Measurements from ENCODE around the gene PA2G4. TPM values are rescaled to one million over a fixed set of nuclear protein-coding genes. Genes with fewer than 3 reads are reported as not detected.
A peak's percentile ranks its signal among the peaks of the same experiment; 100 is the strongest.

PA2G4 gene
- total RNA-seq, 1 experiment from 2014 or later: 233 TPM

DNA sequence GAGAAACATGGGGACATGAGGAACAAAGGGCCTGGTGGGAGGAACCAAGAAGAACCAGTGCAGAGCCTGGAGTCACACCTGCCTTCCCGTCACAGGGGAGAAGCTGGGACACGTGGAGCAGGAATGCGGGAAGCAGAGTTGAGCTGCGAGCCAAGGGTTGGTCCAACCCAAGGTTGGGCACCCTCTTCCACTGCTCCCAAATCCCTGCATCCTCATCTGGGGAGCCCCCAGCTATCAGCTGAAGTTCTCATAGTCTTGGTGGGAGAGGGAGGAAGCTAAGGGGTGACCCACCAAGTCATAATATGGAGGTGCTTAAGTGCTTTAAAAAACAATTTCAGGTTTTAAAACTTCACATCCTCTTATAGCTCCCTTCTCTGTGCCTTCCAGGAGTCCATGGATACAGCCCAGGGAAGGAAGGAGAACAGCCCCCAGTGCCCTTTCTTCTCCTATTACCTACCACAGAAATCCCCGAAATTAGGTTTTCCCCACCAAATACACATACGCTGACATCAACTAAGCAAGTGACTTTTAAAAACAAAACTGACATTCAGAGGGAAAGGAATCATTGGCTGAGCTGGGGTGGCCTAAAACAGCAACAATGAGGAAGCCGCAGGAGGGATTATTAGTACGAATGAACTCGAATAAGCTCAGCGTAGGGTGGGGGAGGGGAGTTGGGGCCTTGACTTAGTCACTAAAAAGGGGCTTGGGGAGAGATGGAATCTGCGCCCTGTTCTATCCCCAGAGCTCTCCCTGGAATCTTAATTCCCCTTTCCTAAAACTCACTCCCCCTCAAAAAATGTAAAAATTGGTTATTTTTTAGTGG, 58.3 kb downstream of the PA2G4 start:
- Mint-ChIP-seq H3K4me3 (ENCODE audit: low read depth, unreplicated experiment) (no peak overlapping the region), H3K27me3 (ENCODE audit: unreplicated experiment) (no peaks in the 10 kb centered on the region), H3K36me3 (ENCODE audit: insufficient read depth, unreplicated experiment) (peaks cover 96% of the 10 kb centered on the region), H3K4me1 (ENCODE audit: low read depth, unreplicated experiment) (peaks cover 32% of the 10 kb centered on the region), H3K27ac (ENCODE audit: unreplicated experiment) (peak overlapping the region; percentile 100), H3K9me3 (ENCODE audit: low read depth, unreplicated experiment) (no peaks in the 10 kb centered on the region)
- CTCF ChIA-PET: interaction anchor here (0.6 to 1.0 kb wide), 6 partner anchors 25 to 211 kb away, joined by 3 to 5 read pairs (median 3); partner anchors contain the start of genes ESYT1 and IL23A
- TF ChIP-seq, protein P1, sequence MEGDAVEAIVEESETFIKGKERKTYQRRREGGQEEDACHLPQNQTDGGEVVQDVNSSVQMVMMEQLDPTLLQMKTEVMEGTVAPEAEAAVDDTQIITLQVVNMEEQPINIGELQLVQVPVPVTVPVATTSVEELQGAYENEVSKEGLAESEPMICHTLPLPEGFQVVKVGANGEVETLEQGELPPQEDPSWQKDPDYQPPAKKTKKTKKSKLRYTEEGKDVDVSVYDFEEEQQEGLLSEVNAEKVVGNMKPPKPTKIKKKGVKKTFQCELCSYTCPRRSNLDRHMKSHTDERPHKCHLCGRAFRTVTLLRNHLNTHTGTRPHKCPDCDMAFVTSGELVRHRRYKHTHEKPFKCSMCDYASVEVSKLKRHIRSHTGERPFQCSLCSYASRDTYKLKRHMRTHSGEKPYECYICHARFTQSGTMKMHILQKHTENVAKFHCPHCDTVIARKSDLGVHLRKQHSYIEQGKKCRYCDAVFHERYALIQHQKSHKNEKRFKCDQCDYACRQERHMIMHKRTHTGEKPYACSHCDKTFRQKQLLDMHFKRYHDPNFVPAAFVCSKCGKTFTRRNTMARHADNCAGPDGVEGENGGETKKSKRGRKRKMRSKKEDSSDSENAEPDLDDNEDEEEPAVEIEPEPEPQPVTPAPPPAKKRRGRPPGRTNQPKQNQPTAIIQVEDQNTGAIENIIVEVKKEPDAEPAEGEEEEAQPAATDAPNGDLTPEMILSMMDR (IDR thresholded peaks at IDR 0.05; ENCODE audit: unreplicated experiment): no peak
- intact Hi-C loops (cut with micrococcal nuclease; ENCODE audit: unreplicated experiment): no loop called here
- no peak for DNase-seq
- BruUV-seq (replicated peaks): TSS peak; percentile 51

Other genes with a start within 250 kb of the PA2G4 start
- gene PYM1, start 176.7 kb upstream of the PA2G4 start, total RNA-seq (2022): 33.6 and 35.4 TPM in 2 replicates
- gene DGKA, start 173.4 kb upstream of the PA2G4 start, total RNA-seq (2022): 50.3 and 51.2 TPM in 2 replicates
- 1.6 and 2.1 TPM in 2 replicates for gene PMEL, start 138.5 kb upstream of the PA2G4 start, total RNA-seq (2022)
- gene CDK2, start 137.7 kb upstream of the PA2G4 start, total RNA-seq (2022): 68.9 and 76.4 TPM in 2 replicates
- gene RAB5B, start 130.5 kb upstream of the PA2G4 start, total RNA-seq (2022): 84.7 and 91.6 TPM in 2 replicates
- 31.1 and 34.9 TPM in 2 replicates for gene SUOX, start 107.3 kb upstream of the PA2G4 start, total RNA-seq (2022)
- 7.3 and 9.0 TPM in 2 replicates for gene IKZF4, start 83.5 kb upstream of the PA2G4 start, total RNA-seq (2022)
- gene RPS26, start 62.6 kb upstream of the PA2G4 start, total RNA-seq (2022): 50.6 and 50.7 TPM in 2 replicates
- gene ERBB3, start 24.4 kb upstream of the PA2G4 start, total RNA-seq (2022): 170 and 183 TPM in 2 replicates
- 2,379 and 2,426 TPM in 2 replicates for gene RPL41, start 12.1 kb downstream of the PA2G4 start, total RNA-seq (2022)
- 6.6 and 8.2 TPM in 2 replicates for gene ZC3H10, start 13.7 kb downstream of the PA2G4 start, total RNA-seq (2022)
- gene ESYT1, start 23.7 kb downstream of the PA2G4 start, total RNA-seq (2022): 72.7 and 91.1 TPM in 2 replicates
- 52.4 and 53.7 TPM in 2 replicates for gene MYL6B, start 48.0 kb downstream of the PA2G4 start, total RNA-seq (2022)
- gene MYL6, start 53.8 kb downstream of the PA2G4 start, total RNA-seq (2022): 1,037 and 1,130 TPM in 2 replicates
- 143 and 150 TPM in 2 replicates for gene SMARCC2, start 84.9 kb downstream of the PA2G4 start, total RNA-seq (2022)
- gene RNF41, start 117.4 kb downstream of the PA2G4 start, total RNA-seq (2022): 42.6 and 43.9 TPM in 2 replicates
- 55.5 and 63.3 TPM in 2 replicates for gene NABP2, start 119.8 kb downstream of the PA2G4 start, total RNA-seq (2022)
- gene SLC39A5, start 125.5 kb downstream of the PA2G4 start, total RNA-seq (2022): 0.98 TPM in 1 of 2 replicates, not detected in the other
- 45.3 and 50.6 TPM in 2 replicates for gene ANKRD52, start 153.8 kb downstream of the PA2G4 start, total RNA-seq (2022)
- 10.7 and 11.4 TPM in 2 replicates for gene COQ10A, start 162.4 kb downstream of the PA2G4 start, total RNA-seq (2022)
- gene CS, start 195.8 kb downstream of the PA2G4 start, total RNA-seq (2022): 212 and 254 TPM in 2 replicates
- 228 and 236 TPM in 2 replicates for gene CNPY2, start 211.4 kb downstream of the PA2G4 start, total RNA-seq (2022)
- gene PAN2, start 229.4 kb downstream of the PA2G4 start, total RNA-seq (2022): 53.5 and 72.5 TPM in 2 replicates
- gene IL23A, start 234.3 kb downstream of the PA2G4 start, total RNA-seq (2022): 1.8 and 2.9 TPM in 2 replicates

Data from Calu3 (cell line).